GM12865 (cell line): ENCODE measurements around the gene SAXO2.

Experiments
- DNase-seq: peaks from one replicate; pipeline ENCODE4 v3.0.0; 2010; ENCODE audit warnings: low read depth
- H3K4me3 ChIP-seq: 2 replicates; pipeline ENCODE4 v1.5.1; 2011; ENCODE audit warnings: mild to moderate bottlenecking, low read depth, low read length, control low read depth
- TF ChIP-seq, protein P1 (sequence below): IDR thresholded peaks from 2 replicates; pipeline ENCODE4 v1.5.1; 2011; ENCODE audit warnings: low read length, control low read depth, low read depth, inconsistent platforms; ENCODE audit not compliant: insufficient read depth; ENCODE audit errors: missing control alignments

Gene SAXO2

GRCh38 chr15:82301296-82302016, 38.8 kb downstream of the SAXO2 start:
- H3K4me3 ChIP-seq, result no peak overlapping the region
- TF ChIP-seq, protein P1, sequence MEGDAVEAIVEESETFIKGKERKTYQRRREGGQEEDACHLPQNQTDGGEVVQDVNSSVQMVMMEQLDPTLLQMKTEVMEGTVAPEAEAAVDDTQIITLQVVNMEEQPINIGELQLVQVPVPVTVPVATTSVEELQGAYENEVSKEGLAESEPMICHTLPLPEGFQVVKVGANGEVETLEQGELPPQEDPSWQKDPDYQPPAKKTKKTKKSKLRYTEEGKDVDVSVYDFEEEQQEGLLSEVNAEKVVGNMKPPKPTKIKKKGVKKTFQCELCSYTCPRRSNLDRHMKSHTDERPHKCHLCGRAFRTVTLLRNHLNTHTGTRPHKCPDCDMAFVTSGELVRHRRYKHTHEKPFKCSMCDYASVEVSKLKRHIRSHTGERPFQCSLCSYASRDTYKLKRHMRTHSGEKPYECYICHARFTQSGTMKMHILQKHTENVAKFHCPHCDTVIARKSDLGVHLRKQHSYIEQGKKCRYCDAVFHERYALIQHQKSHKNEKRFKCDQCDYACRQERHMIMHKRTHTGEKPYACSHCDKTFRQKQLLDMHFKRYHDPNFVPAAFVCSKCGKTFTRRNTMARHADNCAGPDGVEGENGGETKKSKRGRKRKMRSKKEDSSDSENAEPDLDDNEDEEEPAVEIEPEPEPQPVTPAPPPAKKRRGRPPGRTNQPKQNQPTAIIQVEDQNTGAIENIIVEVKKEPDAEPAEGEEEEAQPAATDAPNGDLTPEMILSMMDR, result no peak
- no peak for DNase-seq

- DNase-seq, result no peak
- H3K4me3 ChIP-seq, result no peak overlapping the region
- TF ChIP-seq, protein P1, result no peak
Measured at GRCh38 chr15:82303956-82304777, 41.5 kb downstream of the SAXO2 start.

- no peak for DNase-seq
- H3K4me3 ChIP-seq, result no peak overlapping the region
- TF ChIP-seq, protein P1, result no peak
Measured at GRCh38 chr15:82304778-82305090, 42.1 kb downstream of the SAXO2 start.

- H3K4me3 ChIP-seq, result no peak overlapping the region
- TF ChIP-seq, protein P1, result no peak
- DNase-seq, result no peak
Measured at GRCh38 chr15:82305621-82306048, 43.0 kb downstream of the SAXO2 start.

- no peak for DNase-seq
- TF ChIP-seq, protein P1, result no peak
- H3K4me3 ChIP-seq, result no peak overlapping the region
Measured at GRCh38 chr15:82306791-82307713, 44.4 kb downstream of the SAXO2 start.

- H3K4me3 ChIP-seq, result no peak overlapping the region
- DNase-seq, result no peak
- TF ChIP-seq, protein P1, result no peak
Measured at GRCh38 chr15:82307714-82308081, 45.1 kb downstream of the SAXO2 start.
